IMR-90 (cell line): ENCODE measurements around the gene SLC48A1. TPM values are rescaled to one million over a fixed set of nuclear protein-coding genes. Genes with fewer than 3 reads are reported as not detected.
A peak's percentile ranks its signal among the peaks of the same experiment; 100 is the strongest.

Experiments
- ATAC-seq: fragments of 200-7000 bp; cut with Tn5 transposase; 2 replicates; pipeline ENCODE4 v1.9.1; 2020; ENCODE audit warnings: low read depth, mild to moderate bottlenecking, moderate library complexity
- BruUV-seq: library from RNA; stranded (reverse); fragments of 400-500 nt; replicated peaks from 2 replicates; lab custom pipeline; 2021; lab: Mats Ljungman, UMichigan
- CTCF ChIA-PET: fragments of 300-600 bp; formaldehyde crosslinking; extraction: SDS; loops from one replicate; lab custom pipeline; 2021; ENCODE audit warnings: antibody characterized with exemption; lab: Yijun Ruan, JAX
- POLR2A ChIA-PET: fragments of 300-600 bp; sonication (Branson Sonifier 250); formaldehyde crosslinking; loops from one replicate; lab custom pipeline; 2022; ENCODE audit warnings: antibody characterized with exemption; ENCODE audit not compliant: unreplicated experiment; lab: Charles Lee
- DNase-seq: peaks from one replicate; pipeline ENCODE4 v3.0.0; 2013
- H2AFZ ChIP-seq: replicated peaks from 2 replicates; pipeline ENCODE3; 2013; ENCODE audit warnings: low read length, mild to moderate bottlenecking; ENCODE audit not compliant: poor library complexity
- H2AK5ac ChIP-seq: 2 replicates; pipeline ENCODE4 v1.6.1; 2013; ENCODE audit warnings: low read depth, low read length, inconsistent platforms
- H2AK9ac ChIP-seq: replicated peaks from 2 replicates; pipeline ENCODE3; 2013; ENCODE audit warnings: mild to moderate bottlenecking, low read depth, low read length, moderate library complexity; ENCODE audit not compliant: poor library complexity
- H2BK120ac ChIP-seq: 2 replicates; pipeline ENCODE4 v1.6.1; 2013; ENCODE audit warnings: low read depth, low read length, inconsistent platforms
- H2BK15ac ChIP-seq: 3 replicates; pipeline ENCODE4 v1.6.1; 2013; ENCODE audit warnings: low read depth, low read length, inconsistent platforms
- H2BK20ac ChIP-seq: 2 replicates; pipeline ENCODE4 v1.6.1; 2013; ENCODE audit warnings: low read depth, mild to moderate bottlenecking, inconsistent platforms, low read length, moderate library complexity
- H2BK5ac ChIP-seq: 2 replicates; pipeline ENCODE4 v1.6.1; 2013; ENCODE audit warnings: mild to moderate bottlenecking, low read depth, low read length, inconsistent platforms; ENCODE audit not compliant: poor library complexity, severe bottlenecking
- H3K14ac ChIP-seq: replicated peaks from 2 replicates; pipeline ENCODE4 v1.6.1; 2013; ENCODE audit warnings: low read depth, low read length, inconsistent platforms
- H3K18ac ChIP-seq: 2 replicates; pipeline ENCODE4 v1.6.1; 2013; ENCODE audit warnings: low read depth, low read length, control low read depth
- H3K23ac ChIP-seq: 2 replicates; pipeline ENCODE4 v1.6.1; 2013; ENCODE audit warnings: low read depth, low read length, inconsistent platforms
- H3K27ac ChIP-seq: 2 replicates; pipeline ENCODE4 v1.5.1; 2013; ENCODE audit warnings: mild to moderate bottlenecking, control low read depth, low read length; ENCODE audit not compliant: insufficient read depth
- H3K27me3 ChIP-seq: 2 replicates; pipeline ENCODE4 v1.6.1; 2013; ENCODE audit warnings: low read length; ENCODE audit not compliant: control insufficient read depth, insufficient read depth
- H3K36me3 ChIP-seq: 2 replicates; pipeline ENCODE4 v1.6.1; 2013; ENCODE audit warnings: low read length, mixed read lengths; ENCODE audit not compliant: control insufficient read depth, insufficient read depth
- H3K4ac ChIP-seq: 2 replicates; pipeline ENCODE4 v1.6.1; 2013; ENCODE audit warnings: low read depth, low read length, inconsistent platforms
- H3K4me1 ChIP-seq: 2 replicates; pipeline ENCODE4 v1.6.1; 2013; ENCODE audit warnings: low read length, mixed read lengths; ENCODE audit not compliant: control insufficient read depth, insufficient read depth
- H3K4me2 ChIP-seq: 2 replicates; pipeline ENCODE4 v1.6.1; 2013; ENCODE audit warnings: low read depth, mild to moderate bottlenecking, control low read depth, low read length, moderate library complexity
- H3K4me3 ChIP-seq: 2 replicates; pipeline ENCODE4 v1.5.1; 2013; ENCODE audit warnings: low read depth, mild to moderate bottlenecking, control low read depth, low read length, moderate library complexity; ENCODE audit not compliant: insufficient read depth
- H3K56ac ChIP-seq: 2 replicates; pipeline ENCODE4 v1.6.1; 2013; ENCODE audit warnings: low read length, inconsistent platforms; ENCODE audit not compliant: insufficient read depth; ENCODE audit errors: extremely low read depth
- H3K79me1 ChIP-seq, 2 experiments: 2 replicates each; pipeline ENCODE4 v1.6.1; 2013; ENCODE audit warnings: low read length in 2 of 2, inconsistent platforms in 1 of 2, low read depth in 1 of 2
- H3K9ac ChIP-seq: 2 replicates; pipeline ENCODE4 v1.6.1; 2013; ENCODE audit warnings: low read depth, low read length, control low read depth
- H3K9me1 ChIP-seq: 2 replicates; pipeline ENCODE4 v1.6.1; 2013; ENCODE audit warnings: low read length, inconsistent platforms; ENCODE audit not compliant: insufficient read depth
- H3K9me3 ChIP-seq: 2 replicates; pipeline ENCODE4 v1.6.1; 2013; ENCODE audit warnings: low read length; ENCODE audit not compliant: control insufficient read depth, insufficient read depth
- H4K20me1 ChIP-seq: 2 replicates; pipeline ENCODE4 v1.6.1; 2013; ENCODE audit warnings: low read length, inconsistent platforms; ENCODE audit not compliant: insufficient read depth
- H4K5ac ChIP-seq: 2 replicates; pipeline ENCODE4 v1.6.1; 2013; ENCODE audit warnings: mild to moderate bottlenecking, low read depth, low read length, control low read depth
- H4K8ac ChIP-seq, 2 experiments: 2 replicates each; pipeline ENCODE4 v1.6.1; 2013; ENCODE audit warnings: low read depth in 2 of 2, low read length in 2 of 2, control low read depth in 1 of 2, inconsistent platforms in 1 of 2
- H4K91ac ChIP-seq: 2 replicates; pipeline ENCODE4 v1.6.1; 2013; ENCODE audit warnings: low read depth, low read length, inconsistent platforms; ENCODE audit not compliant: insufficient read depth
- BHLHE40 ChIP-seq: fragments of 150-350 bp; IDR thresholded peaks from 2 replicates; pipeline ENCODE4 v1.6.1; 2016; ENCODE audit warnings: mild to moderate bottlenecking, low read depth, low read length
- CEBPB ChIP-seq: IDR thresholded peaks from 2 replicates; pipeline ENCODE4 v1.6.1; 2012; ENCODE audit warnings: low read depth, low read length, improper control_type of control experiment
- CHD1 ChIP-seq: IDR thresholded peaks from 2 replicates; pipeline ENCODE4 v1.6.1; 2012; ENCODE audit warnings: low read depth, low read length, improper control_type of control experiment
- FOS ChIP-seq: fragments of 150-350 bp; IDR thresholded peaks from 2 replicates; pipeline ENCODE4 v1.6.1; 2016; ENCODE audit warnings: low read depth, low read length
- MAFK ChIP-seq: IDR thresholded peaks from 2 replicates; pipeline ENCODE4 v1.6.1; 2012; ENCODE audit warnings: low read depth, low read length, improper control_type of control experiment
- MAZ ChIP-seq: IDR thresholded peaks from 2 replicates; pipeline ENCODE4 v1.6.1; 2012; ENCODE audit warnings: low read depth, mild to moderate bottlenecking, low read length, improper control_type of control experiment, moderate library complexity, borderline replicate concordance
- MXI1 ChIP-seq: IDR thresholded peaks from 2 replicates; pipeline ENCODE4 v1.6.1; 2012; ENCODE audit warnings: low read depth, mild to moderate bottlenecking, low read length, moderate library complexity, borderline replicate concordance
- NFE2L2 ChIP-seq: fragments of 150-350 bp; IDR thresholded peaks from 2 replicates; pipeline ENCODE4 v1.6.1; 2016; ENCODE audit warnings: low read depth, mild to moderate bottlenecking, low read length
- POLR2A ChIP-seq: IDR thresholded peaks from 2 replicates; pipeline ENCODE4 v1.6.1; 2012; ENCODE audit warnings: mild to moderate bottlenecking, low read depth, low read length
- RAD21 ChIP-seq: IDR thresholded peaks from 2 replicates; pipeline ENCODE4 v1.6.1; 2012; ENCODE audit warnings: low read length, improper control_type of control experiment
- RCOR1 ChIP-seq: IDR thresholded peaks from 2 replicates; pipeline ENCODE4 v1.6.1; 2012; ENCODE audit warnings: mild to moderate bottlenecking, low read length, improper control_type of control experiment; ENCODE audit not compliant: insufficient replicate concordance
- RFX5 ChIP-seq: IDR thresholded peaks from 2 replicates; pipeline ENCODE4 v1.8.0; 2012; ENCODE audit warnings: low read depth, mild to moderate bottlenecking, low read length, moderate library complexity
- SMC3 ChIP-seq: fragments of 150-350 bp; IDR thresholded peaks from 2 replicates; pipeline ENCODE4 v1.6.1; 2016; ENCODE audit warnings: low read depth, mild to moderate bottlenecking, antibody characterized with exemption, low read length, moderate library complexity
- WGBS, 2 experiments: methylation state at CpG; one replicate each; pipeline versions ENCODE4 v1.1.5 to v1.1.7; 2013; ENCODE audit warnings: missing lambda C conversion rate in 2 of 2; ENCODE audit not compliant: insufficient read length in 1 of 2; ENCODE audit errors: extremely low coverage in 2 of 2; 5-methylcytosine and 5-hydroxymethylcytosine counted together
- dilution Hi-C: fragments of 300-500 bp; cut with HindIII; formaldehyde crosslinking; loops from one replicate; pipeline ENCODE4 v1.14.3; 2018; ENCODE audit warnings: low sequenced_read_pairs; ENCODE audit not compliant: unreplicated experiment
- in situ Hi-C: fragments of 300-500 bp; cut with MboI; formaldehyde crosslinking; loops from 3 replicates; pipeline ENCODE4 v1.14.3; 2019; ENCODE audit warnings: low sequenced_read_pairs, inconsistent platforms, mixed read lengths
- intact Hi-C: fragments of 100-400 bp; cut with micrococcal nuclease; formaldehyde crosslinking; loops from 2 replicates; pipeline ENCODE4 v1.10.0; 2022
- polyA plus RNA-seq, 3 experiments: library from polyadenylated mRNA; depleted of rRNA; stranded (reverse); fragments of >200 nt; gene quantifications; 2 replicates each; pipeline ENCODE4 v1.2.3, GENCODE V29; 2012; ENCODE audit warnings: low replicate concordance in 1 of 3
- total RNA-seq: library from RNA; depleted of rRNA; stranded (reverse); fragments of >200 nt; gene quantifications from 2 replicates; pipeline ENCODE4 v1.2.3, GENCODE V29; 2012
- TF ChIP-seq, protein P1 (sequence below): conservative IDR thresholded peaks from 2 replicates; pipeline ENCODE4 v1.5.1; 2012; ENCODE audit warnings: mild to moderate bottlenecking, low read depth, low read length, improper control_type of control experiment
- TF ChIP-seq, protein P2 (sequence below): fragments of 150-350 bp; IDR thresholded peaks from 2 replicates; pipeline ENCODE4 v1.6.1; 2016; ENCODE audit warnings: low read depth, mild to moderate bottlenecking, low read length, moderate library complexity, borderline replicate concordance
- TF ChIP-seq, protein P3 (sequence below): fragments of 150-350 bp; IDR thresholded peaks from 2 replicates; pipeline ENCODE4 v1.6.1; 2017; ENCODE audit warnings: mild to moderate bottlenecking, antibody characterized with exemption, low read length, low read depth

Gene SLC48A1
- total and polyA plus RNA-seq, 2 of the 4 experiments (the other 2 are of a cell fraction): 4.8 to 5.9 TPM

DNA sequence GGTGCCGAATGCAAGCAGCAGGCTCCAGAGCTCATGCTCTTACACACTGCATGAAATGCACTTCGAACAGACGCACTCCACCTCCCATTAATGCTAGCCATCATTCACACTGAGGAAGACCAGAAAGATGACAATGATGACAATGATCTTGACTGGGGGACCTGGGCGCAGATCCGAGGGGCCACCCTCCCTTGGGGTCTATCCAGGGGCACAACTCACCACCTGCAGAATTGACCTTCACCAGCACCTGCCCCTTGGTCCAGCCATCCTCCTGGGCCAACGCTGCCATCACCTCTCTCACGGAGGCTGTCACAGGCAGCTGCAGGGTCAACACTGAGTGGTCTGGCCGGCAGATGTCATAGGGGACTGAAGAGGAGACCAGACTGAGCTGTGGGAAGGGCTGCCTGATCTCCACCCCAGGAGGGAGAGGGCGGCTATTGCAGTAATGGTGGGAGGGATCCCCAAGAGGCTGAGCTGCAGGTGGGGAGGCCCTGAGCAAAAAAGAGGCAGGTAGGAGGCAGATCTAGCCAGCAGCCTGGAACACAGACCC lies 29.7 kb upstream of the SLC48A1 start:
- Histone ChIP-seq H3K4me1 (peaks cover 2% of the 10 kb centered on the region; the same call in 1 of the 2 replicates), H3K4ac (no peak overlapping the region), H2BK120ac (no peak overlapping the region), H2BK20ac (no peak overlapping the region), H4K91ac (no peak overlapping the region), H4K5ac (no peak overlapping the region), H4K20me1 (no peaks in the 10 kb centered on the region), H3K4me2 (no peak overlapping the region), H2BK5ac (no peak overlapping the region), H3K79me1 (no peaks in the 10 kb centered on the region), H2BK15ac (no peak overlapping the region), H3K4me3 (no peak overlapping the region), H2AK9ac (no peak overlapping the region), H3K27me3 (peaks cover 28% of the 10 kb centered on the region), H3K23ac (no peak overlapping the region), H3K9me3 (no peaks in the 10 kb centered on the region), H2AK5ac (0 out of 2 replicates have a peak overlapping the region, but pooled peaks have one; percentile 17), H3K27ac (no peak overlapping the region), H3K9ac (no peak overlapping the region), H4K8ac (no peak overlapping the region), H3K36me3 (no peaks in the 10 kb centered on the region), H3K14ac (no peak overlapping the region), H3K56ac (no peak overlapping the region), H3K9me1 (no peaks in the 10 kb centered on the region), H2AFZ (peak overlapping the region; percentile 18), H3K18ac (no peak overlapping the region)
- no peak for ATAC-seq
- BruUV-seq: no TSS peak
- DNase-seq: no peak
- WGBS, 2 experiments: no CpG with 5 or more reads among the region's 9 CpGs
- intact Hi-C loops: no loop called here
- ChIA-PET POLR2A (no interaction called here), CTCF (interaction anchor here (0.6 to 2.4 kb wide), 6 partner anchors 11 to 341 kb away, joined by 3 to 19 read pairs (median 8); partner anchors contain the start of gene RAPGEF3)
- in situ Hi-C loops: loop anchor here (10.0 kb wide), 1 partner anchor 91 kb away; no protein-coding TSS in a partner anchor
- dilution Hi-C loops: no loop called here
- TF ChIP-seq RCOR1: no peak
- TF ChIP-seq NFE2L2: no peak
- TF ChIP-seq BHLHE40: no peak
- TF ChIP-seq POLR2A: no peak
- TF ChIP-seq CHD1: no peak
- TF ChIP-seq, protein P1, sequence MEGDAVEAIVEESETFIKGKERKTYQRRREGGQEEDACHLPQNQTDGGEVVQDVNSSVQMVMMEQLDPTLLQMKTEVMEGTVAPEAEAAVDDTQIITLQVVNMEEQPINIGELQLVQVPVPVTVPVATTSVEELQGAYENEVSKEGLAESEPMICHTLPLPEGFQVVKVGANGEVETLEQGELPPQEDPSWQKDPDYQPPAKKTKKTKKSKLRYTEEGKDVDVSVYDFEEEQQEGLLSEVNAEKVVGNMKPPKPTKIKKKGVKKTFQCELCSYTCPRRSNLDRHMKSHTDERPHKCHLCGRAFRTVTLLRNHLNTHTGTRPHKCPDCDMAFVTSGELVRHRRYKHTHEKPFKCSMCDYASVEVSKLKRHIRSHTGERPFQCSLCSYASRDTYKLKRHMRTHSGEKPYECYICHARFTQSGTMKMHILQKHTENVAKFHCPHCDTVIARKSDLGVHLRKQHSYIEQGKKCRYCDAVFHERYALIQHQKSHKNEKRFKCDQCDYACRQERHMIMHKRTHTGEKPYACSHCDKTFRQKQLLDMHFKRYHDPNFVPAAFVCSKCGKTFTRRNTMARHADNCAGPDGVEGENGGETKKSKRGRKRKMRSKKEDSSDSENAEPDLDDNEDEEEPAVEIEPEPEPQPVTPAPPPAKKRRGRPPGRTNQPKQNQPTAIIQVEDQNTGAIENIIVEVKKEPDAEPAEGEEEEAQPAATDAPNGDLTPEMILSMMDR: no peak
- TF ChIP-seq RFX5: no peak
- no peak for TF ChIP-seq MAFK
- TF ChIP-seq SMC3: no peak
- no peak for TF ChIP-seq RAD21
- TF ChIP-seq, protein P2, sequence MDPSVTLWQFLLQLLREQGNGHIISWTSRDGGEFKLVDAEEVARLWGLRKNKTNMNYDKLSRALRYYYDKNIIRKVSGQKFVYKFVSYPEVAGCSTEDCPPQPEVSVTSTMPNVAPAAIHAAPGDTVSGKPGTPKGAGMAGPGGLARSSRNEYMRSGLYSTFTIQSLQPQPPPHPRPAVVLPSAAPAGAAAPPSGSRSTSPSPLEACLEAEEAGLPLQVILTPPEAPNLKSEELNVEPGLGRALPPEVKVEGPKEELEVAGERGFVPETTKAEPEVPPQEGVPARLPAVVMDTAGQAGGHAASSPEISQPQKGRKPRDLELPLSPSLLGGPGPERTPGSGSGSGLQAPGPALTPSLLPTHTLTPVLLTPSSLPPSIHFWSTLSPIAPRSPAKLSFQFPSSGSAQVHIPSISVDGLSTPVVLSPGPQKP: no peak
- TF ChIP-seq MXI1: no peak
- no peak for TF ChIP-seq CEBPB
- no peak for TF ChIP-seq FOS
- TF ChIP-seq, protein P3, sequence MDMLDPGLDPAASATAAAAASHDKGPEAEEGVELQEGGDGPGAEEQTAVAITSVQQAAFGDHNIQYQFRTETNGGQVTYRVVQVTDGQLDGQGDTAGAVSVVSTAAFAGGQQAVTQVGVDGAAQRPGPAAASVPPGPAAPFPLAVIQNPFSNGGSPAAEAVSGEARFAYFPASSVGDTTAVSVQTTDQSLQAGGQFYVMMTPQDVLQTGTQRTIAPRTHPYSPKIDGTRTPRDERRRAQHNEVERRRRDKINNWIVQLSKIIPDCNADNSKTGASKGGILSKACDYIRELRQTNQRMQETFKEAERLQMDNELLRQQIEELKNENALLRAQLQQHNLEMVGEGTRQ: no peak
- TF ChIP-seq MAZ: no peak
